Esophagus squamous epithelium (tissue), 5 donors: ENCODE data around the gene MYD88. TPM values are rescaled to one million over a fixed set of nuclear protein-coding genes. Genes with fewer than 3 reads are reported as not detected.

ENCODE experiments used
- DNase-seq: peaks from one replicate; lab custom pipeline; 2025; lab: John Stamatoyannopoulos, UW
- H3K27ac ChIP-seq, 4 donors: fragments of 200-600 bp; sonication (generic); one replicate each; pipeline ENCODE4 v1.5.1; 2016 to 2019; ENCODE audit warnings: mild to moderate bottlenecking in 1 of 4
- H3K27me3 ChIP-seq, 4 donors: fragments of 200-600 bp; sonication (generic); 1 replicate in 3 of 4; 2 replicates in 1 of 4; pipeline versions ENCODE4 v1.5.1 to v1.6.0; 2017 to 2021; ENCODE audit warnings: antibody characterized with exemption in 1 of 4
- H3K36me3 ChIP-seq, 3 donors: fragments of 200-600 bp; sonication (generic); one replicate each; pipeline ENCODE4 v1.5.1; 2016 to 2019
- H3K4me1 ChIP-seq, 3 donors: fragments of 200-600 bp; sonication (generic); one replicate each; pipeline ENCODE4 v1.5.1; 2017 to 2019
- H3K4me3 ChIP-seq, 4 donors: fragments of 200-600 bp; sonication (generic); 1 replicate in 3 of 4; 2 replicates in 1 of 4; pipeline ENCODE4 v1.5.1; 2016 to 2019; ENCODE audit warnings: mild to moderate bottlenecking in 2 of 4, moderate library complexity in 1 of 4
- H3K9me3 ChIP-seq, 3 donors: fragments of 200-600 bp; sonication (generic); one replicate each; pipeline ENCODE4 v1.5.1; 2016 to 2019
- POLR2A ChIP-seq, 4 donors: fragments of 450-650 bp; IDR thresholded peaks; one replicate each; pipeline ENCODE4 v1.6.1; 2017; ENCODE audit warnings: antibody characterized with exemption in 4 of 4, mild to moderate bottlenecking in 4 of 4, moderate library complexity in 3 of 4
- WGBS, 2 donors: methylation state at CpG; one replicate each; pipeline ENCODE4 v1.1.5; 2018; 5-methylcytosine and 5-hydroxymethylcytosine counted together
- intact Hi-C: fragments of 100-400 bp; cut with DNase I; formaldehyde crosslinking; loops from one replicate; pipeline ENCODE4 v1.15.0; 2022
- total RNA-seq, 4 donors: library from RNA; depleted of rRNA; stranded (reverse); fragments of >200 nt; gene quantifications; one replicate each; pipeline ENCODE4 v1.1.0, GENCODE V29; 2016
- TF ChIP-seq, protein P1 (sequence below), 6 experiments: fragments of 450-650 bp in 4 of 6; fragments of 200-600 bp in 2 of 6; sonication (generic) in 2 of 6; IDR thresholded peaks; one replicate each; pipeline ENCODE4 v1.5.1; 2016 to 2019; ENCODE audit warnings: antibody characterized with exemption in 6 of 6, mild to moderate bottlenecking in 4 of 6, moderate library complexity in 4 of 6
- donor health status: DM: yes; HTN: yes; CAD: no.

Gene MYD88
- total RNA-seq, 4 donors from 2014 or later = 42.5 to 77.1 (median 60.2) TPM

DNA sequence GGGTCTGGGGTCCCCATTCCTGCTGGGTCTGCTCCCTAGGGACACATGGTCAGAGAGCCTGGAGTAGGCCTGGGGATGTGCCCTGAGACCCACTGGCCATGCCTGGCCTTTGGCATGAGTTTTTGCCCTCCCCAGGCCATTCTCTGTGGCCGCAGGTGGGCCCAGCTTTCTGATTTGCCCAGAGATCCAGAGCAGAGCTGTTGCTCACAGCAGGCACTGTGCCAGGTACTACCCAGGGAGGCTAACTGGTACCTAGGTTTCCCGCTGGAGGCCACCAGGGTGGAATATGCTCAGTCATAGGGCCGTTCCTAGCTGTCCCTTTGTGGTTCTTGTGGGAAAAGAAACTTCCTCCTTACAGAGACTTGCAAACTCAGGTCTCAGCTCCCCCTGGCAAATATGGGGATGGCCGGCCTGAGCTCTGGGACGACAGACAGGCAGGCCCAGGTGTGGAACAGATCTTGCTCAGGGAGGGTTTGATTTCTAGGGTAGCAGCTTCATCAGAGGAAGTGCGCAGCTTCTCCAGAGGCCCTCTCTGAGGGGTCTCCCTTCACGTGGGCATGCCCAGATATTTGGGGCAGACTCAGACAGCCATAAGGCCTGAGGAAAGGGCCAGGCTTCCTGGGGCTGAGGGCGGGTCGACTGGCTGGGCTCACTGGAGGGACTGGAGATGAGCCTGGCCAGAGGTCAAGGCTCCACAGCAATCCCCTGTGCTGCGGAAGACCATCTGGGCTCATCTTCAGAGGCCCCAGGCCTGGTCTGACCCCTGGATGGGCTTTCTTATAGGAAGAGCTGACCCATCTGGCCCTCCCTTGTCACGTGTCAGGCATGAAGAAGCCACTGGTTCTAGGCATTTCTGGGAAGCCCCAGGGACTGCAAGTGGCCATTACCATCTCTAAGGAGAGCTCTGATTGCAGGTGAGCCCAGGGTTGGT lies 29.5 kb upstream of the MYD88 start:
- no CpG with 5 or more reads among the region's 11 CpGs for WGBS, 2 donors
- peaks cover 0 to 21% (median 0%) of the 10 kb centered on the region in 3 donors for H3K4me1 ChIP-seq
- no peak for DNase-seq
- intact Hi-C loops = no loop called here
- H3K27ac ChIP-seq = no peak overlapping the region
- no peaks in the 10 kb centered on the region for H3K9me3 ChIP-seq
- H3K4me3 ChIP-seq = no peak overlapping the region
- no peak for TF ChIP-seq POLR2A (IDR thresholded peaks at IDR 0.05)
- TF ChIP-seq, protein P1, sequence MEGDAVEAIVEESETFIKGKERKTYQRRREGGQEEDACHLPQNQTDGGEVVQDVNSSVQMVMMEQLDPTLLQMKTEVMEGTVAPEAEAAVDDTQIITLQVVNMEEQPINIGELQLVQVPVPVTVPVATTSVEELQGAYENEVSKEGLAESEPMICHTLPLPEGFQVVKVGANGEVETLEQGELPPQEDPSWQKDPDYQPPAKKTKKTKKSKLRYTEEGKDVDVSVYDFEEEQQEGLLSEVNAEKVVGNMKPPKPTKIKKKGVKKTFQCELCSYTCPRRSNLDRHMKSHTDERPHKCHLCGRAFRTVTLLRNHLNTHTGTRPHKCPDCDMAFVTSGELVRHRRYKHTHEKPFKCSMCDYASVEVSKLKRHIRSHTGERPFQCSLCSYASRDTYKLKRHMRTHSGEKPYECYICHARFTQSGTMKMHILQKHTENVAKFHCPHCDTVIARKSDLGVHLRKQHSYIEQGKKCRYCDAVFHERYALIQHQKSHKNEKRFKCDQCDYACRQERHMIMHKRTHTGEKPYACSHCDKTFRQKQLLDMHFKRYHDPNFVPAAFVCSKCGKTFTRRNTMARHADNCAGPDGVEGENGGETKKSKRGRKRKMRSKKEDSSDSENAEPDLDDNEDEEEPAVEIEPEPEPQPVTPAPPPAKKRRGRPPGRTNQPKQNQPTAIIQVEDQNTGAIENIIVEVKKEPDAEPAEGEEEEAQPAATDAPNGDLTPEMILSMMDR (IDR thresholded peaks at IDR 0.05) = no peak
- no peaks in the 10 kb centered on the region for H3K27me3 ChIP-seq
- H3K36me3 ChIP-seq = no peaks in the 10 kb centered on the region

DNA sequence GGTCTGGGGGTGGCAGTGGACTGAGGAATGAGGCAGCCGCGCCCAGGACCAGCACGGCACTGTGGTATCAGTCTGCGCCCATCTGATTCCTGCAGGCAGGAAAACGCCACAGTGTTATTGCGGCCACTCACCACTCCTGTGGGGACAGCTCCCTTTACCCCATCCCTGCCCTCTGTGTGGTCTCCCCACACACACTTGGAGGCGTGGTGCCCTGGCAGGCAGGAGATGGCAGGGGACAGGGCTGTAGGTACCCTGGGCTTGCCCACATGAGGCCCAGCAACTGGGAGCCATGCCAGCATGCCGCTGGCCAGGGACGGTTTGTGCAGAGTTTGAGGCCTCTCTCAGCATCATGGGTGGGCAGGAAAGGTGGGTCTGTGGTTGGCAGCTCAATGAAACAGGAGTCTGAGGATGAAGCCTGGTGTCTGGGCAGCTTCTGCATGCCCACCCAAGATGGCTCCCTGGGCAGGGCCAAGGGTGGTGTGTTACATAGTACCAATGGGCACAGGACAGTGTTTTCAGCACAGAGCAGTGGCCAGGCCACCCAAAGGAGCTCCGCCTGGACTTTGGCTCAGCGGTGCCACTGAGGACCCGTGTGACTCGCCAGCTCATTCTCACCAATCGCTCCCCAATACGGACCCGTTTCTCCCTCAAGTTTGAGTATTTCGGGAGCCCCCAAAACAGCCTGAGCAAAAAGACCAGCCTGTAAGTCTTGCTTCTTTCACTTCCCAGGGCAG lies 28.7 kb upstream of the MYD88 start:
- no peaks in the 10 kb centered on the region for H3K27me3 ChIP-seq
- no peaks in the 10 kb centered on the region for H3K36me3 ChIP-seq
- TF ChIP-seq, protein P1 (IDR thresholded peaks at IDR 0.05) = no peak
- TF ChIP-seq POLR2A (IDR thresholded peaks at IDR 0.05) = no peak
- intact Hi-C loops = loop anchor here (10.0 kb wide), 2 partner anchors 65 to 365 kb away; no protein-coding TSS in a partner anchor
- H3K4me1 ChIP-seq = peaks cover 0 to 21% (median 0%) of the 10 kb centered on the region in 3 donors
- 89 to 96% methylated on average over 5 to 10 of the region's 17 CpGs for WGBS, 2 donors
- H3K9me3 ChIP-seq = no peaks in the 10 kb centered on the region
- no peak overlapping the region for H3K4me3 ChIP-seq
- DNase-seq = no peak
- no peak overlapping the region for H3K27ac ChIP-seq

DNA sequence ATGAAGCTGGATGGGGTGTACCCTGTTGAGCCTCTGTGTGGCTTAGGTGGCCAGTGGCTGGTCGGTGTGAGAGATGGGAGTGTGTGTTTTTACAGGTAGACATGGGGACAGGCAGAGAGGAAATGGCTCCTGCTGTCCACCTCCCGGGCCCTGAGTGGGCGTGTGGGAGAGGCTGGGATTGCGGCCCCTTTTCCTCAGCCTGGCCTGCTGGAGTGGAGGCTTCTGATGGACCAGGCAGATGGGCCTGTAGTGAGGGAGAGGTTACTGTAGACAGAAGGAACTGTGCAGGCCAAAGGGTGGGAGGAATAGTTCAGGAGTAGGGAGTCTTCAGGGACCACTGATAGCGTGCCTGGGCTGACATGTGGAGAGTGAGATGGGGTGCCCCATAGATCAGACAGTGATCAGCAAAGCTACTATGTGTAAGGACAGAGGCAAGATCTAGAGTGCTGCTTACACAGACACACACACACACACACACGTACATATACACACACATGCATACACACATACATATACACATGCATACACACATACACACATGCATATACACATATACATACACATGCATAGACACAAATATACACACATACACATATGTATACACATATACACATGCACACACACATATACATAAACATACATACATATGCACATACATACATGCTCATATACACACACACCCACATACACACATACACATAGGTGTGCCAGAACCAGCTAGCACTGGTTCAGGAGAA lies 28.0 kb upstream of the MYD88 start:
- TF ChIP-seq, protein P1 (IDR thresholded peaks at IDR 0.05) = no peak
- TF ChIP-seq POLR2A (IDR thresholded peaks at IDR 0.05) = no peak
- Histone ChIP-seq H3K27me3 (no peaks in the 10 kb centered on the region), H3K4me1 (peaks cover 0 to 21% (median 0%) of the 10 kb centered on the region in 3 donors), H3K36me3 (no peaks in the 10 kb centered on the region), H3K27ac (no peak overlapping the region), H3K9me3 (no peaks in the 10 kb centered on the region), H3K4me3 (no peak overlapping the region)
- intact Hi-C loops = loop anchor here (10.0 kb wide), 2 partner anchors 66 to 364 kb away; no protein-coding TSS in a partner anchor
- WGBS, 2 donors = 86 to 89% methylated on average over 3 to 5 of the region's 6 CpGs
- no peak for DNase-seq

DNA sequence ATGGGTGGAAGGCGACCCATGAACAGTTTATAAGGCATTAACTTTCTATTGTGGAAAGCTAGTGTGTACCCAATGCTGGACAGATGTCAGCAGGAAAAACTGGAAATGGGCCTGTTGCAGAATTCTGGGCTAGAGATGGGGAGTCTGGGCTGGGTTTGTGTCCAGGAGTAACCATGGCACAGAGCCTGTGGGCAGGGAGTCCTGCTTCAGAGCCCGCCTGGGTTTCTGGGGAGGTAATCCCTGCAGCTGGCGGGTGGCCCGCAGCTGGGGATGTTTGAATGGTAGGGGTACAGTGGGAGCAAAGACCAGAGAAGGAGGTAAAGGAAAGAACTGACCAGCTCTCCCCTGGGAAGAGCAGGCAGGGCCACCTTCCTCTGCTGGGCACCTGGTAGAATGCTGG lies 27.3 kb upstream of the MYD88 start:
- TF ChIP-seq, protein P1 (IDR thresholded peaks at IDR 0.05) = no peak
- TF ChIP-seq POLR2A (IDR thresholded peaks at IDR 0.05) = no peak
- Histone ChIP-seq H3K27me3 (no peaks in the 10 kb centered on the region), H3K4me3 (no peak overlapping the region), H3K4me1 (peaks cover 0 to 20% (median 0%) of the 10 kb centered on the region in 3 donors), H3K36me3 (no peaks in the 10 kb centered on the region), H3K27ac (no peak overlapping the region), H3K9me3 (no peaks in the 10 kb centered on the region)
- 87 to 100% methylated on average over 2 to 4 of the region's 4 CpGs for WGBS, 2 donors
- DNase-seq = no peak
- intact Hi-C loops = loop anchor here (10.0 kb wide), 2 partner anchors 66 to 364 kb away; no protein-coding TSS in a partner anchor
